OCI-LY1 (cell line): ENCODE measurements around the gene ARFGAP2.

Experiments used
- EZH2 ChIP-seq: fragments of 200-600 bp; sonication (generic), shearing (Covaris generic); IDR thresholded peaks from 2 replicates; pipeline ENCODE4 v1.8.0; 2017; ENCODE audit warnings: borderline replicate concordance, mixed run types, mild to moderate bottlenecking, antibody characterized with exemption, low read length, moderate library complexity, mixed read lengths
- TF ChIP-seq, protein P1 (sequence below): fragments of 200-600 bp; sonication (generic), shearing (Covaris generic); IDR thresholded peaks from 2 replicates; pipeline ENCODE4 v1.5.1; 2017; ENCODE audit warnings: mild to moderate bottlenecking, antibody characterized with exemption, low read length, moderate library complexity, mixed read lengths

DNA sequence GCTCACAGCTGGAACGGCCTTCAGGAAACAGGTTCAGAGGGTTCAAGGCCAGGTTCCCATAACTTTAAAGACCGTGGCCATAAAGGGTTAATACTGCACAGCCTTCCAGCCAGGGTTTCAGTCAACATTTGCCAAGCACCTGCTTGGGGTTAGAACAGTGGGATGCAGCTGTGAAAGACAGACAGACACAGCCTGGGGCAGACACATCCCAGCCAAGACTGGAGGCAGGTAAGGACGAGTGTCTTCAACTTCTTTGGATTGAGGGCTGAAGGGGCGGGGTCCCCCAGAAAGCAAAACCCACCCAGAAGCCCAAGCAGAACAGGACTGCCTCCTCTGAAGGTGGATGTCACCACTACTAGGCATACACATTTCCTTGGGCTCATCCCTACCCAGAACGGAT, 14.3 kb downstream of the ARFGAP2 start:
- TF ChIP-seq, protein P1, sequence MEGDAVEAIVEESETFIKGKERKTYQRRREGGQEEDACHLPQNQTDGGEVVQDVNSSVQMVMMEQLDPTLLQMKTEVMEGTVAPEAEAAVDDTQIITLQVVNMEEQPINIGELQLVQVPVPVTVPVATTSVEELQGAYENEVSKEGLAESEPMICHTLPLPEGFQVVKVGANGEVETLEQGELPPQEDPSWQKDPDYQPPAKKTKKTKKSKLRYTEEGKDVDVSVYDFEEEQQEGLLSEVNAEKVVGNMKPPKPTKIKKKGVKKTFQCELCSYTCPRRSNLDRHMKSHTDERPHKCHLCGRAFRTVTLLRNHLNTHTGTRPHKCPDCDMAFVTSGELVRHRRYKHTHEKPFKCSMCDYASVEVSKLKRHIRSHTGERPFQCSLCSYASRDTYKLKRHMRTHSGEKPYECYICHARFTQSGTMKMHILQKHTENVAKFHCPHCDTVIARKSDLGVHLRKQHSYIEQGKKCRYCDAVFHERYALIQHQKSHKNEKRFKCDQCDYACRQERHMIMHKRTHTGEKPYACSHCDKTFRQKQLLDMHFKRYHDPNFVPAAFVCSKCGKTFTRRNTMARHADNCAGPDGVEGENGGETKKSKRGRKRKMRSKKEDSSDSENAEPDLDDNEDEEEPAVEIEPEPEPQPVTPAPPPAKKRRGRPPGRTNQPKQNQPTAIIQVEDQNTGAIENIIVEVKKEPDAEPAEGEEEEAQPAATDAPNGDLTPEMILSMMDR = no peak
- TF ChIP-seq EZH2 = no peak
